Glutamatergic neuron (in vitro differentiated cells): Measurements from ENCODE around the gene MRPS2. TPM values are rescaled to one million over a fixed set of nuclear protein-coding genes. Genes with fewer than 3 reads are reported as not detected.

Experiments used
- DNase-seq: peaks from one replicate; pipeline ENCODE4 v3.0.0; 2022
- H3K27ac Mint-ChIP-seq: one replicate; pipeline ENCODE4 v1.8.0; 2020; ENCODE audit warnings: mild to moderate bottlenecking, mixed read lengths, inconsistent platforms; ENCODE audit not compliant: unreplicated experiment
- H3K27me3 Mint-ChIP-seq: one replicate; pipeline ENCODE4 v1.8.0; 2020; ENCODE audit warnings: mild to moderate bottlenecking, moderate library complexity, mixed read lengths, inconsistent platforms; ENCODE audit not compliant: unreplicated experiment
- H3K36me3 Mint-ChIP-seq: one replicate; pipeline ENCODE4 v1.8.0; 2020; ENCODE audit warnings: mild to moderate bottlenecking, mixed read lengths, inconsistent platforms; ENCODE audit not compliant: unreplicated experiment
- H3K4me1 Mint-ChIP-seq: one replicate; pipeline ENCODE4 v1.8.0; 2020; ENCODE audit warnings: mild to moderate bottlenecking, low read depth, mixed read lengths, inconsistent platforms; ENCODE audit not compliant: unreplicated experiment
- H3K4me3 Mint-ChIP-seq: one replicate; pipeline ENCODE4 v1.8.0; 2020; ENCODE audit warnings: mild to moderate bottlenecking, mixed read lengths, inconsistent platforms; ENCODE audit not compliant: unreplicated experiment
- H3K9me3 Mint-ChIP-seq: one replicate; pipeline ENCODE4 v1.8.0; 2020; ENCODE audit warnings: mild to moderate bottlenecking, moderate library complexity, mixed read lengths, inconsistent platforms; ENCODE audit not compliant: unreplicated experiment
- total RNA-seq: library from RNA; stranded (reverse); fragmentation: NEBNext Ultra II Directional; extraction: Animal tissue kit (Norgen Biotek cat#: 25700); gene quantifications from one replicate; pipeline ENCODE4 v1.2.1, GENCODE V29; 2021; ENCODE audit not compliant: unreplicated experiment
- TF ChIP-seq, protein P1 (sequence below): fragments of 200-600 bp; sonication (generic); IDR thresholded peaks from one replicate; pipeline ENCODE4 v1.5.0; 2021; ENCODE audit not compliant: partially characterized antibody, unreplicated experiment

MRPS2 gene
- total RNA-seq, 1 donor from 2014 or later, result 30.7 TPM

- peaks cover 7% of the 10 kb centered on the region for H3K27me3 Mint-ChIP-seq
- TF ChIP-seq, protein P1, sequence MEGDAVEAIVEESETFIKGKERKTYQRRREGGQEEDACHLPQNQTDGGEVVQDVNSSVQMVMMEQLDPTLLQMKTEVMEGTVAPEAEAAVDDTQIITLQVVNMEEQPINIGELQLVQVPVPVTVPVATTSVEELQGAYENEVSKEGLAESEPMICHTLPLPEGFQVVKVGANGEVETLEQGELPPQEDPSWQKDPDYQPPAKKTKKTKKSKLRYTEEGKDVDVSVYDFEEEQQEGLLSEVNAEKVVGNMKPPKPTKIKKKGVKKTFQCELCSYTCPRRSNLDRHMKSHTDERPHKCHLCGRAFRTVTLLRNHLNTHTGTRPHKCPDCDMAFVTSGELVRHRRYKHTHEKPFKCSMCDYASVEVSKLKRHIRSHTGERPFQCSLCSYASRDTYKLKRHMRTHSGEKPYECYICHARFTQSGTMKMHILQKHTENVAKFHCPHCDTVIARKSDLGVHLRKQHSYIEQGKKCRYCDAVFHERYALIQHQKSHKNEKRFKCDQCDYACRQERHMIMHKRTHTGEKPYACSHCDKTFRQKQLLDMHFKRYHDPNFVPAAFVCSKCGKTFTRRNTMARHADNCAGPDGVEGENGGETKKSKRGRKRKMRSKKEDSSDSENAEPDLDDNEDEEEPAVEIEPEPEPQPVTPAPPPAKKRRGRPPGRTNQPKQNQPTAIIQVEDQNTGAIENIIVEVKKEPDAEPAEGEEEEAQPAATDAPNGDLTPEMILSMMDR, result no peak
- no peak for DNase-seq
- H3K36me3 Mint-ChIP-seq, result peaks cover 8% of the 10 kb centered on the region
- no peaks in the 10 kb centered on the region for H3K4me1 Mint-ChIP-seq
- H3K9me3 Mint-ChIP-seq, result peaks cover 5% of the 10 kb centered on the region
- no peak overlapping the region for H3K27ac Mint-ChIP-seq
- H3K4me3 Mint-ChIP-seq, result no peak overlapping the region
Observed at GRCh38 chr9:135516132-135516860, 15.8 kb downstream of the MRPS2 start.

- TF ChIP-seq, protein P1, result no peak
- Mint-ChIP-seq H3K4me1 (no peaks in the 10 kb centered on the region), H3K4me3 (no peak overlapping the region), H3K27ac (no peak overlapping the region), H3K9me3 (peaks cover 5% of the 10 kb centered on the region), H3K27me3 (peaks cover 7% of the 10 kb centered on the region), H3K36me3 (peaks cover 8% of the 10 kb centered on the region)
- DNase-seq, result no peak
Observed at GRCh38 chr9:135517407-135517822, 16.9 kb downstream of the MRPS2 start.

GRCh38 chr9:135519179-135519971, 18.9 kb downstream of the MRPS2 start:
- no peak overlapping the region for H3K27ac Mint-ChIP-seq
- H3K4me1 Mint-ChIP-seq, result no peaks in the 10 kb centered on the region
- H3K4me3 Mint-ChIP-seq, result no peak overlapping the region
- peaks cover 5% of the 10 kb centered on the region for H3K9me3 Mint-ChIP-seq
- DNase-seq, result no peak
- peaks cover 8% of the 10 kb centered on the region for H3K36me3 Mint-ChIP-seq
- TF ChIP-seq, protein P1, result no peak
- H3K27me3 Mint-ChIP-seq, result peaks cover 7% of the 10 kb centered on the region

- Mint-ChIP-seq H3K27ac (no peak within 1 kb of the TSS), H3K9me3 (peaks cover 5% of the 10 kb centered on the region), H3K4me1 (no peaks in the 10 kb centered on the region), H3K36me3 (peaks cover 8% of the 10 kb centered on the region), H3K4me3 (no peak within 1 kb of the TSS), H3K27me3 (peaks cover 9% of the 10 kb centered on the region)
- TF ChIP-seq, protein P1, result no peak
- peak; percentile 17 for DNase-seq
Observed at GRCh38 chr9:135520916-135521607, 20.6 kb downstream of the MRPS2 start, which contains the start of gene LCN1. Gene LCN1 (plus strand): TSS chr9:135521440. CDS start chr9:135521498, 58 bp downstream.
